GM21737 (cell line): Measurements from ENCODE around the gene CDH2.

ENCODE experiments used
- ATAC-seq: cut with Tn5 transposase; IDR thresholded peaks from one replicate; pipeline ENCODE4 v1.9.1; 2021; ENCODE audit warnings: mild to moderate bottlenecking, moderate library complexity; ENCODE audit not compliant: unreplicated experiment

The CDH2 gene

GRCh38 chr18:28004606-28005005 is 172.3 kb downstream of the CDH2 start:
- ATAC-seq: no peak

GRCh38 chr18:28003451-28003850 is 173.5 kb downstream of the CDH2 start:
- ATAC-seq: no peak

- ATAC-seq: no peak
These were observed 174.1 kb downstream of the CDH2 start for GRCh38 chr18:28002841-28003240.

GRCh38 chr18:27996801-27997272 is 180.1 kb downstream of the CDH2 start:
- ATAC-seq: no peak

GRCh38 chr18:27995770-27996502 is 181.0 kb downstream of the CDH2 start:
- ATAC-seq: no peak

- ATAC-seq: no peak
These were observed 182.4 kb downstream of the CDH2 start for GRCh38 chr18:27994571-27994970.

GRCh38 chr18:27991391-27991790 is 185.5 kb downstream of the CDH2 start:
- no peak for ATAC-seq

- no peak for ATAC-seq
These were observed 191.1 kb downstream of the CDH2 start for GRCh38 chr18:27985832-27986231.

GRCh38 chr18:27983780-27984179 is 193.2 kb downstream of the CDH2 start:
- no peak for ATAC-seq

- no peak for ATAC-seq
These were observed 200.0 kb downstream of the CDH2 start for GRCh38 chr18:27976806-27977408.

- no peak for ATAC-seq
These were observed 206.6 kb downstream of the CDH2 start for GRCh38 chr18:27970321-27970720.

GRCh38 chr18:27969206-27969605 is 207.7 kb downstream of the CDH2 start:
- ATAC-seq: no peak

GRCh38 chr18:27967913-27968824 is 208.8 kb downstream of the CDH2 start:
- ATAC-seq: no peak

GRCh38 chr18:27966881-27967280 is 210.0 kb downstream of the CDH2 start:
- ATAC-seq: no peak

- ATAC-seq: no peak
These were observed 212.1 kb downstream of the CDH2 start for GRCh38 chr18:27964811-27965210.

GRCh38 chr18:27959101-27959500 is 217.8 kb downstream of the CDH2 start:
- no peak for ATAC-seq

- no peak for ATAC-seq
These were observed 220.8 kb downstream of the CDH2 start for GRCh38 chr18:27956001-27956640.

- no peak for ATAC-seq
These were observed 222.7 kb downstream of the CDH2 start for GRCh38 chr18:27954226-27954625.

GRCh38 chr18:27952741-27953140 is 224.2 kb downstream of the CDH2 start:
- no peak for ATAC-seq

- no peak for ATAC-seq
These were observed 226.2 kb downstream of the CDH2 start for GRCh38 chr18:27950648-27951228.

- no peak for ATAC-seq
These were observed 227.9 kb downstream of the CDH2 start for GRCh38 chr18:27948986-27949385.
